OCI-LY1 (cell line): ENCODE measurements around the gene SH3RF3.

Experiments
- H2AFZ ChIP-seq: fragments of 200-600 bp; sonication (generic), shearing (Covaris generic); 2 replicates; pipeline ENCODE4 v1.6.0; 2014; ENCODE audit warnings: antibody characterized with exemption, mild to moderate bottlenecking, low read length
- H3F3A ChIP-seq: fragments of 200-600 bp; sonication (generic), shearing (Covaris generic); 2 replicates; pipeline ENCODE4 v1.6.0; 2014; ENCODE audit warnings: mild to moderate bottlenecking, antibody characterized with exemption, low read length, moderate library complexity; ENCODE audit not compliant: insufficient read depth
- H3K27ac ChIP-seq: fragments of 200-600 bp; sonication (generic); 2 replicates; pipeline ENCODE4 v1.5.1; 2014; ENCODE audit warnings: low read length, mixed run types, mild to moderate bottlenecking, low read depth; ENCODE audit not compliant: poor library complexity, severe bottlenecking
- H3K27me3 ChIP-seq: fragments of 200-600 bp; sonication (generic); 2 replicates; pipeline ENCODE4 v1.6.0; 2014; ENCODE audit warnings: antibody characterized with exemption, mild to moderate bottlenecking, low read length, moderate library complexity; ENCODE audit not compliant: insufficient read depth
- H3K36me3 ChIP-seq: fragments of 200-600 bp; sonication (generic); 2 replicates; pipeline ENCODE4 v1.6.1; 2014; ENCODE audit warnings: mild to moderate bottlenecking, antibody characterized with exemption, low read length, moderate library complexity, mixed read lengths; ENCODE audit not compliant: insufficient read depth
- H3K4me1 ChIP-seq: fragments of 200-600 bp; sonication (generic); 2 replicates; pipeline ENCODE4 v1.5.1; 2014; ENCODE audit warnings: mild to moderate bottlenecking, low read length, moderate library complexity; ENCODE audit not compliant: insufficient read depth, severe bottlenecking
- H3K4me2 ChIP-seq: fragments of 200-600 bp; sonication (generic), shearing (Covaris generic); 2 replicates; pipeline ENCODE4 v1.6.1; 2014; ENCODE audit warnings: low read length
- H3K4me3 ChIP-seq: fragments of 200-600 bp; sonication (generic); 2 replicates; pipeline ENCODE4 v1.5.1; 2014; ENCODE audit warnings: low read length, low read depth, mild to moderate bottlenecking, mixed read lengths; ENCODE audit not compliant: poor library complexity, severe bottlenecking
- H3K79me2 ChIP-seq: fragments of 200-600 bp; shearing (Covaris generic); 2 replicates; pipeline ENCODE4 v1.6.1; 2016; ENCODE audit warnings: mixed run types, low read length, mixed read lengths; ENCODE audit not compliant: insufficient read depth
- H3K9ac ChIP-seq: fragments of 200-600 bp; sonication (generic), shearing (Covaris generic); 2 replicates; pipeline ENCODE4 v1.6.1; 2014; ENCODE audit warnings: mild to moderate bottlenecking, low read length, mixed read lengths
- H3K9me2 ChIP-seq: fragments of 200-600 bp; sonication (generic), shearing (Covaris generic); 2 replicates; pipeline ENCODE4 v1.6.1; 2014; ENCODE audit warnings: low read depth, mild to moderate bottlenecking, low read length, mixed read lengths
- H3K9me3 ChIP-seq: fragments of 200-600 bp; shearing (Covaris generic); 2 replicates; pipeline ENCODE4 v1.6.1; 2014; ENCODE audit warnings: low read length, mixed read lengths
- H4K20me1 ChIP-seq: fragments of 200-600 bp; sonication (generic), shearing (Covaris generic); 2 replicates; pipeline ENCODE4 v1.6.0; 2016; ENCODE audit warnings: mild to moderate bottlenecking, low read length; ENCODE audit not compliant: insufficient read depth
- EZH2 ChIP-seq: fragments of 200-600 bp; sonication (generic), shearing (Covaris generic); IDR thresholded peaks from 2 replicates; pipeline ENCODE4 v1.8.0; 2017; ENCODE audit warnings: borderline replicate concordance, mixed run types, mild to moderate bottlenecking, antibody characterized with exemption, low read length, moderate library complexity, mixed read lengths
- TF ChIP-seq, protein P1 (sequence below): fragments of 200-600 bp; sonication (generic), shearing (Covaris generic); IDR thresholded peaks from 2 replicates; pipeline ENCODE4 v1.5.1; 2017; ENCODE audit warnings: mild to moderate bottlenecking, antibody characterized with exemption, low read length, moderate library complexity, mixed read lengths

Gene SH3RF3

DNA sequence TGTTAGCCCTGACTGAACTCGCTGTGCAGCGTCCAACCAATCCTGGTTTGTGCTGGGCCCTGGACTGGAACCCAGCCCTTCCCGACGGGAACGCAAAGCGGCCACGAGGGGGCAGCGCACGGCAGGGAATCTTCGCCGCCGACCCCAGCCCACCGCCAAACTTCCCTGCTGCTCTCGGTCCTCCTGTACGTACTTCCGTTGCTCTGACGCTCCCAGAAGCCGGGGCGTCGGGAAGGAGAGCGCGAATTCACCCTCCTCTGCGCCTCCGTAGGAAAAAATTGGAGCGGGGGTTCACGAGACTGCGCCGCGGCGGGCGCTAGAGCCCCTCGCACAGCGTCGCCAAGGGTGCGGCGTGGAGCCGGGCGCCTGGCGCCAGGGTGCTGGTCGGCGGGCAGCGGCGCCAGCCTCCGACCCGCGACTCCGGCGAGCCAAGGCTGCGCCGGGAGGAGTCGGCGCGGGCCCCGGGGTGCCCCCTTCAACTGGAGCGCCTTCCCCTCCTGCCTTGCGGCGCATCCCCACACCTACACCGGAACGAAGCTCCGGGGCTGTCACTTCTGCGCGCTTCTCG is 873 bp upstream of the SH3RF3 start:
- TF ChIP-seq EZH2, result no peak
- TF ChIP-seq, protein P1, sequence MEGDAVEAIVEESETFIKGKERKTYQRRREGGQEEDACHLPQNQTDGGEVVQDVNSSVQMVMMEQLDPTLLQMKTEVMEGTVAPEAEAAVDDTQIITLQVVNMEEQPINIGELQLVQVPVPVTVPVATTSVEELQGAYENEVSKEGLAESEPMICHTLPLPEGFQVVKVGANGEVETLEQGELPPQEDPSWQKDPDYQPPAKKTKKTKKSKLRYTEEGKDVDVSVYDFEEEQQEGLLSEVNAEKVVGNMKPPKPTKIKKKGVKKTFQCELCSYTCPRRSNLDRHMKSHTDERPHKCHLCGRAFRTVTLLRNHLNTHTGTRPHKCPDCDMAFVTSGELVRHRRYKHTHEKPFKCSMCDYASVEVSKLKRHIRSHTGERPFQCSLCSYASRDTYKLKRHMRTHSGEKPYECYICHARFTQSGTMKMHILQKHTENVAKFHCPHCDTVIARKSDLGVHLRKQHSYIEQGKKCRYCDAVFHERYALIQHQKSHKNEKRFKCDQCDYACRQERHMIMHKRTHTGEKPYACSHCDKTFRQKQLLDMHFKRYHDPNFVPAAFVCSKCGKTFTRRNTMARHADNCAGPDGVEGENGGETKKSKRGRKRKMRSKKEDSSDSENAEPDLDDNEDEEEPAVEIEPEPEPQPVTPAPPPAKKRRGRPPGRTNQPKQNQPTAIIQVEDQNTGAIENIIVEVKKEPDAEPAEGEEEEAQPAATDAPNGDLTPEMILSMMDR, result peak; percentile 50
- Histone ChIP-seq H3K36me3 (no peaks in the 10 kb centered on the region), H3K9me2 (no peaks in the 10 kb centered on the region), H3K4me3 (no peak overlapping the region), H3K9me3 (no peaks in the 10 kb centered on the region), H3K27me3 (no peaks in the 10 kb centered on the region), H3K79me2 (no peaks in the 10 kb centered on the region), H3F3A (no peaks in the 10 kb centered on the region), H4K20me1 (no peaks in the 10 kb centered on the region; the same call in 1 of the 2 replicates), H2AFZ (no peak overlapping the region), H3K27ac (no peak overlapping the region), H3K9ac (no peak overlapping the region), H3K4me1 (no peaks in the 10 kb centered on the region), H3K4me2 (no peak overlapping the region)

DNA sequence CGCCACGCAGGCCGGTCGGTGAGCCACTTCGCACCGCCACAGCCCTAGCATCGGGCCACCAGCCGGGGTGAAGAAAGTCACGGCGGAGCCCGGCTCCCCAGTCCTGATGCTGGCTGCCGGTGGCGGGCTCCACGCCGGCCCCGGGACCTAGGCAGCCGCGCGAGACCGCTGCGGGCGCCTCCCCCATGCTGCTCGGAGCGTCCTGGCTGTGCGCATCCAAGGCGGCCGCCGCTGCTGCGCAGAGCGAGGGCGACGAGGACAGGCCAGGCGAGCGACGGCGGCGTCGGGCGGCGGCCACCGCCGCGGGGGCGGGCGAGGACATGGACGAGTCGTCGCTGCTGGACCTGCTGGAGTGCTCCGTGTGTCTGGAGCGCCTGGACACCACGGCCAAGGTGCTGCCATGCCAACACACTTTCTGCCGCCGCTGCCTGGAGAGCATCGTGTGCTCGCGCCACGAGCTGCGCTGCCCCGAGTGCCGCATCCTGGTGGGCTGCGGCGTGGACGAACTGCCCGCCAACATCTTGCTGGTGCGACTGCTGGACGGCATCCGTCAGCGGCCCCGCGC is 433 bp downstream of the SH3RF3 start:
- no peaks in the 10 kb centered on the region for H3K27me3 ChIP-seq
- H3K9me2 ChIP-seq, result no peaks in the 10 kb centered on the region
- H3K4me2 ChIP-seq, result no peak overlapping the region
- H3K4me3 ChIP-seq, result no peak overlapping the region
- H3K4me1 ChIP-seq, result no peaks in the 10 kb centered on the region
- H2AFZ ChIP-seq, result no peak overlapping the region
- TF ChIP-seq EZH2, result no peak
- TF ChIP-seq, protein P1, result no peak
- no peaks in the 10 kb centered on the region for H3K36me3 ChIP-seq
- no peaks in the 10 kb centered on the region for H3K79me2 ChIP-seq
- no peak overlapping the region for H3K27ac ChIP-seq
- H4K20me1 ChIP-seq, result no peaks in the 10 kb centered on the region; the same call in 1 of the 2 replicates
- H3K9ac ChIP-seq, result no peak overlapping the region
- H3K9me3 ChIP-seq, result no peaks in the 10 kb centered on the region
- H3F3A ChIP-seq, result no peaks in the 10 kb centered on the region

DNA sequence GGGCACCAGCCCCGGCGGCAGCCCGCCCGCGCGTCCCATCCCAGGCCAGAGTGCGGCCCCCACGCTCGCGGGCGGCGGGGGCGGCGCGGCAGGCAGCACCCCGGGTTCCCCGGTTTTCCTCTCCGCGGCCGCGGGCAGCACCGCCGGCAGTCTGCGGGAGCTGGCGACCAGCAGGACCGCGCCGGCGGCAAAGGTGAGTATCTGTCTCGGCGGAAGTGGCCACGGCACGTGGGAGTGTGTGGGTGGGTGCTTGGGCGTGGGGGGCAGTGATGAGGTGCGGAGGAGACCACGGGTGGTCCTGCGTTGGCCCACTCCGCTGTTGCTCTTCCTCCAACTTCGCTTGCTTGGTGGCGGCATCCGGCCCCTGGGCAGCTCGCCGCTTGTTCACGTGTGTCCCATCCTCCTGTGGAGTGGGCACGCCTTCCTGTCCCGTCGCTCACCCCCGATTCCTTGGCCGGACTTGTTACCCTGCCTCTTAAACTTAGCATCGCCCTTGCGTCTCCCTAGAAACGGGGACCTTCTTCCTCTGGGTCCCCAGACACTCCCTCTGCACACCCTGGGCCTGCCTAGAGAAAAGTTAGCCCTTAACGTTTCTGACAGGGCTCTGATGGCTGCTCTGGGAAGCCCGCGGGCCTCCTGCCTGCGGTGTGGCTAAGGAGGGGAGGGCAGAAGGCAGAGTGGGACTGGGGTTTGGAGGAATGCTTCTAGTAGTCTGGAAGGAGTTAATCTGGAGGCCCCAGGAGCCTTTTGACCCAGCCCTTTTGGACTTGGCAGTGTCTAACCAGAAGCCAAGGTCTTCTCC is 1.1 kb downstream of the SH3RF3 start:
- H3F3A ChIP-seq, result no peaks in the 10 kb centered on the region
- no peak overlapping the region for H3K4me3 ChIP-seq
- no peak overlapping the region for H3K9ac ChIP-seq
- H3K27me3 ChIP-seq, result no peaks in the 10 kb centered on the region
- H3K36me3 ChIP-seq, result no peaks in the 10 kb centered on the region
- H4K20me1 ChIP-seq, result no peaks in the 10 kb centered on the region; the same call in 1 of the 2 replicates
- H3K9me3 ChIP-seq, result no peaks in the 10 kb centered on the region
- H3K9me2 ChIP-seq, result no peaks in the 10 kb centered on the region
- H3K4me1 ChIP-seq, result no peaks in the 10 kb centered on the region
- no peak overlapping the region for H3K4me2 ChIP-seq
- H3K79me2 ChIP-seq, result no peaks in the 10 kb centered on the region
- no peak overlapping the region for H3K27ac ChIP-seq
- TF ChIP-seq, protein P1, result no peak
- TF ChIP-seq EZH2, result no peak
- no peak overlapping the region for H2AFZ ChIP-seq
